GM21786 (cell line): ENCODE measurements around the gene OTUB2.

Source experiments
- ATAC-seq: cut with Tn5 transposase; IDR thresholded peaks from one replicate; pipeline ENCODE4 v1.9.1; 2021; ENCODE audit not compliant: unreplicated experiment

The OTUB2 gene

DNA sequence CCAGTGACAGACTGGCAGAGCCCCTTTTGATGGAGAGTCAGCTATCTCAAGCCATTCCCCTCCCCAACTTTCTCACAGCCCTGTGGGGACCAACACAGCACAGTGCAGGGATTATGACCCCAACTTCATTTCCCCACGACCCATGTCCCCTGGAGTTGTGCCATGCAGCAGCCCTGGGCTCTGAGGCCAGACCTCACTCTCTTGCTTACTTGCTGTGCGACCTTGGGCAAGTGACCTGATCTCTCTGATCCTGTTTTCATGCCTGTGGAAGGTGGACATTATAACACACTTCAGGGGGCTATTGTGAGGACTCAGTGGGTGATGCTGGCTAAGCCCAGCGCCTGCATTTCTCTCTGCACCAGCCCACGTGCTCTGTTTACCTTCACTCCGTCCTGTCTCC, 14.1 kb downstream of the OTUB2 start:
- ATAC-seq = no peak

DNA sequence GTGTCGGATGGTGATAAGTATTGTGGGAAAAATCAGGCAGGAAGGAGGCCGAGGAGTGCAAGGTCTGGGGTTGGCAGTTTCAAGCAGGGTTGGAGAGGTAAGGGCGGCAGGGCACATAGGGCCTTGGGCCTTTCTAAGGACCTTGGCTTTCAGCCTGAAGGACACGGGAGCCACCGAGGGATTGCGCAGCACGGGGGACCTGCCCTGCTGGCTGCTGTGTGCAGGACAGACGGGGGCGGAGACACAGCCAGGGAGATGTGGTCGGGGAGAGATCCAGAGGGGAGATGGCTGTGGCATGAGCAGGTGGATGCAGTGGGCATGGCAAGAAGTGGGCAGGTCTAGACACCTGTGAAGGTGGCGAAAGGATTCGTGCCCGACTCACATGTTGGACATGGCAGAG, 14.7 kb downstream of the OTUB2 start:
- no peak for ATAC-seq

DNA sequence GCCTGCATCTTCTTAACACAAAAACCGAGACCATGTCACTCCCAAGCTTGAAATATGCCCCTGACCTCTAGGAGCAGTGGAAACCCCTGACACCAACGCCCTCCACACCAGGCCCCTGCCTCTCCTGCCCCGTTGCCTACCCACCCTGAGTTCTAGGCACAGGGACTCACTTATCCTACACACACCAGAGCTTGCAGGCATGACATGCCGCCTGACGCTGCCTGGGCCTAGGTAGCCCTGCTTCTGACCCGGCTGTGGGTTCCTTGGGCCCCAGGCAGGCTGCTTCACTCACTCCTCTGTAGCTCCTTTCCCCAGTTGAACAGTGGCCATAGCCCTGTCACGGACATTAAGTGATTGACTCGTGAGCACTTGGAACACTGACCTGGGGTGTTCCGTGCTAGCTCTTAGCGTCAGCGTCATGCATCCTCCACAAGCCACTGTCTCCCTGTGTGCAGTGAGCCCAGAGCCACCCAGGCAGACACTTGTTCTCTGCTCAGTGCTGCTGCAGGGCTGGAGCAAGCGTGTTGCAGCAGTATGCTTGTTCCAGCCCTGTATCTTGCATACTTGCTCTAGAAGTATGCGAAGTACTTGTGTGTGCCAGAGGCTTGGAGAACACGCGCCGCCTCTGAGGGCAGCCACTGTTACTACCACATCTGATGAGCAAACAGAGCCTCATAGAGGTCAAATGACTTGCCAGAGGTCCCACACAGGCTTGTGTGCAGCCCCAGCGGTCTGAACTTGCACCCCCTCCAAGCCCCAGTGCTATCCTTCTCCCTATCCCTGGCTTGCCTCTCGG, 15.6 kb downstream of the OTUB2 start:
- no peak for ATAC-seq

DNA sequence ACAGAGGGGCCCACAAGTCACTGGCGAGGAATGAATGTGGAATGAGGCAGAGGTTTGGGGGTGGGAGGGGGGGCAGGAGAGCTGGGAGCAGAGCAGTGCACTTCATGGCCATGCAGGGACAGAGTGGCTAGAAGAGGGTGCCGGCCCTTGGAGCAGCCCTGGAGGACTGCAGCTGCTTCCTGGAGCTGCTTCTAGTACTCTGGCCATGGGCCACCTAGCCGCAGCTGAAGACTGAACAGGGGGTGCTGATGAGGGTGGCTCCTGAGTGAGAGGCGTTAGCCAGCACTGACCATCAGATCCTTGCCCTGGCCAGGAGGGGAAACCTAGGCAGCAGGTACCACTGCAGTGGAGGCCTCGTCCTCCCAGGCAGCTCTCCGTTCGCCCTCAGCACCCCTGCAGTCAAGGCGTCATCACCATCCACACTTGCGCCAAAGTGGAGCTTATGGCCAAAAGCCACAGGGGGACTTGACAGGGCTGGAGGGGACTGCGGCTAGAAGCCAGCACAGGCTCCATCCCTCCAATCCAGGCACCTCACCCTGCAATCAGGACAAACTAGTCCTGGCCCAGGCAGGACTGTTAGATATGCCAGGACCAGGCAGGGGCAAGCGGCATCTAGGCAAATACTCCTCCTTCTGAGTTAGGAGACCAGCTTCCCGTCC, 16.4 kb downstream of the OTUB2 start:
- no peak for ATAC-seq

DNA sequence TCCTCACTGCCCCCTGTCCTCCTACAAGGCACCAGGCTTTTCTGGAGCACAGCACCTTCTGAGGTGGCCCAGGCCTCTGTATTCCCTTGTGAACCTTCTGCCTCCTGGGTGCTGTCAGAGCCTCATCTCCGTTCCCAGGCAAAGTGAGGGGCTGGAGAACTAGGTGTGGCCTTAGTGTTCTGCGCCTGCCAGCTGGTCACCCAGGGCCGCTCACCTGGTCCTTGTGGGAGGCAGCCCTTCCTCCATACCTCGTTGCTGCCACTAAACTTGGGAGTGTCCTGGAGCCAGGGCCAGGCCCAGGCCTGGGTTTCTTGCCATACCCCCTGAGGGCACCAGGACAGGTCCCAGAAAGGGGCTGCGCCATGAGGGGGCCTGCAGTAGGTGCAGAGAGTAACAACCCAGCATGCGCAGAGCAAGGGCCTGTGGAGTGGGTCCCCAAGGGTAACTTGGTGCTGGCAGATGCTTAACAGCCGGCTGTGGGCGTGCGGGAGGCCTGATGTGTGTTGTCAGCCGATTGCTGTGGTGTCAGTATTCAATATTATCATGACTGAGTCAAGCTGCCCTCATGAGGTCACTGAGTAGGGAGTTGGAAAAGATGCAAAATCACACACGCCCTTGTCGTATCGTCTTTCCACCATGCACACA, 17.1 kb downstream of the OTUB2 start:
- no peak for ATAC-seq

DNA sequence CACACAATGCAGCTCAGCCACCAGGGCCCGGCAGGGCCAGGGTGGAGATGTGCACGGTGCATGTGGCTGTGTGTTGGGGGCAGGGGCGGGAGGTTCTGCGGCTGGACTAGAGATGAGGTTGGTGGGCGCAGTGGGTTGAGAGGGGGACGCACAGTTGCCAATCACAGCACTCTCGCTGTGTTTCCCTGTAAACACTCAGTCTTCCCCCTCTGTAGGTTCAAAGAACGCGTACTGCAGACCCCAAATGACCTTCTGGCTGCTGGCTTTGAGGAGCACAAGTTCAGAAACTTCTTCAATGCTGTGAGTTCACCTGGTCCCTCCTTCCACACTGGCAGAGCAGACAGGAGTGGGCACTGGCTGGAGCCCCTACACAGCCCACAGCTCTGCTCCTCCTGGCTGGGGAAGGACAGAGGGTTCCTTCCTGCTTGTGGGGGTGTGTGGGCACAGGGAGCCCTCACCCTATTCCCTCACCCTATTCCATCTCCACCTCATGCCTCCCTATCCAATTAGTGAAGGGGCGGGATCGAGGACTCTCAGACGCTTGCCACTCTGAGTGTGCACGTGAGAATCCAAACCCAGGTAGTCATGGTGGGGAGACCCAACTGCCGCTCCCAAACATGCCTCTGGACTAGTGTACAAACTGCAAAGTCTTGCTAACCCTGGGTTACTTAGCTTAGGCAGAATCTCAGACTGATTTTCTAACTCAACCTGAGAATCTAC, 17.8 kb downstream of the OTUB2 start:
- ATAC-seq = no peak

DNA sequence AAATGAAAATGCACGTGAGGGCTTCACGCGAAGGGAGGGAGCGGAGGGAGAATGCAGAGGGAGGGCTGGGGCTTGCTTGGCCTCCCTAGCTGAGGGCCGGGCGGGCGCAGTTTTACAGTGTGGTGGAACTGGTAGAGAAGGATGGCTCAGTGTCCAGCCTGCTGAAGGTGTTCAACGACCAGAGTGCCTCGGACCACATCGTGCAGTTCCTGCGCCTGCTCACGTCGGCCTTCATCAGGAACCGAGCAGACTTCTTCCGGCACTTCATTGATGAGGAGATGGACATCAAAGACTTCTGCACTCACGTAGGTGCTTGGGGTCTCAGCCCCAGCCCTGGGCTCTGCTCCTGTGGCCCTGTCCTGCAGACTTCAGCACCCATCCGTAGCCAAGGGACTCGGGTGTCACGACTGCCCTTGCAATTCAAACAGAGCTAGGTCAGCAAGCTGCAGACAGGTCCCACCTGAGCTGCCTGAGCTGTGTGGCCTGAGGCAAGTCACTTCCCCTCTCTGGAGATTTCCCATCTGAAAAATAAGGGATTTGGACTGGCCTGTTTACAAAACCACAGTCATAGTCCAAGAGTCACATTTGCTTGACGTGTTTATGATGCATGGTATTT, 18.4 kb downstream of the OTUB2 start:
- ATAC-seq = no peak

DNA sequence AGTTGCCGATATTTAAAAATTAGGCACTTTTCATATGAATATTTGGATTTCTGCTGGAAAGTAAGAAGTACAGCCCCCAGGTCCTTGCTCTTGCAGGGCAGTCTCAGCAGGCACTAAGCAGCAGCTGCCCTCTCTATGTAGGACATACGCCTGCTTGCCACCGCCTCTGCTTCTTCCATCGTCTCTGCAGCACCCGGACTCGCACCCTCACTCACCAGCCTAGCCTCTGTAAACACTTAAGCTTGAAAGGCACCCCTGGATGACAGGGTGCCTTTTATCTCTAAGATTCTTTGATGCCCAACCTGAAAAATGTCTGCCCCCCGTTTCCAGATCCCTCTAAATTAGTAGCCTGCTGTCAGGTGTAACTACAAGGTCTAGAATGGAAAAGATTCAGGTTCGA, 19.0 kb downstream of the OTUB2 start:
- ATAC-seq = no peak

DNA sequence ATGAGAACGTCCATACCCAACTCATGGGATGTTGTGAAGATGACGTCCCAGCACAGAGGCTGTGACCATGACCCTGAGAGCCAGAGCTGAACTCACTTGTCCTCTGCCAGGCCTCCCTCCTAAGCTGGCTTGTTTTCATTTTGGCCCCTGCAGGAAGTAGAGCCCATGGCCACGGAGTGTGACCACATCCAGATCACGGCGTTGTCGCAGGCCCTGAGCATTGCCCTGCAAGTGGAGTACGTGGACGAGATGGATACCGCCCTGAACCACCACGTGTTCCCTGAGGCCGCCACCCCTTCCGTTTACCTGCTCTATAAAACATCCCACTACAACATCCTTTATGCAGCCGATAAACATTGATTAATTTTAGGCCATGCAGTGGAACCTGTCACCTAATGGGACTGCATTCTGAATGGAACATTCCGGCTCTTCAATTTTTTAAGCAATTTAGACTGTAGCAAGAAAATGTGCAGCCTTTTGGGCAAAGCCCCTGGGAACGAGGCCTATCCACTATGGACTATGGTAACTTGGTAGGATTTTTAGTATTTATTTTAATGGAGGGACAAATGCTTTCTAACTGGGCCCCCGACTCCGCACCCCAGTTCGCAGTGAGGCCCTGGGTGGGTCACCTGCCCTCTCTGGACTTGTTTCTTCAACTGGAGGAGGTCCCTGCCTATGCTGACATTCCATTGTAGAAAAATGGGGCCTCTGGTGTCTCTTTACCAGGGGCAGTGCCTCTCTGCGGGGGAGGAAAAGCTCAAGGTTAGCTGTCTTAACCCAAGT, 19.6 kb downstream of the OTUB2 start:
- no peak for ATAC-seq

DNA sequence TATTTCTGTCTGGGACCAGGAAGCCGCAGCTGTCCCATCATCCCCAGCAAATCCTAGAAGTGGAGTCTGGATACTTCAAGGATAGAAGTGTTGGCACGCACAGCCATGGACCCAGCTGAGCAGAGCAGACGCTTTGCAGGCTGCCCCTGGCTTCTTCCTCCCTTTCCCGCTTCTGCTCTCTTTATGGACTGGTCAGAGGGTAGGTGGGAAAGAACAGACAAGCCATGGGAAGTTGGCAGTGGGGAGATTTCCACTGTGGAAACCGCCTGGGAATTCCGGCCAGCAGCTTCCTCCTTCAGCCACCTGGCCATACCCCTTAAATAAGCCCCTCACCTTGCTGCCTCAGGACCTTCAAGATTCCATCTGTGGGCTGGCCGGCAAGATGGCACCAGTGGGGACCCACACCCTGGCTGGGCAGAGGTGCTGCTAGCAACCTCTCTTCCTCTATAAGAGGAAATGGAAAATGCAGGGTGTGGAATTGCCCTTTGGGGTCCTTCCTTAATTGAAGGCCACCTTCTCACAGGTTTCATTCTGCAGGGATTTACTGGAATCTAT, 20.6 kb downstream of the OTUB2 start:
- ATAC-seq = no peak

DNA sequence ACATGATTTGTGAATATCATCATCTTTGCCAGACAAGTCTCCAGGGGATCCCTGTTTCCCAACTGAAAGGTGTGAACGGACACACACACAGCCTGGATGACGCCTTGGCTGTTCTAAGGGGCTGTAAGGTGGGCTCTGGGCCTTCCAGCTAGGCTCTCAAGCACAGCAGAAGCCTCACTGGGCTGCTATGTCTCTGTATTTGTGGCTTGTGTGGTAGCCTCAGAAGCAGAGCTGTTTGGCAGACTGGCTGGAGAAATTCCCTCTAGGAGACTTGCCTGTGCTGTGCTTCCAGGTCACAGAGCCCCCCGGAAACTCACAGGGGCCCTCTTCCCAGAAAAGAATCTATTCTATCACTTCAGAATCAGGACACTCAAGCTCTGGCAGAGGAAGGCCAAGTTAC, 21.4 kb downstream of the OTUB2 start:
- no peak for ATAC-seq

DNA sequence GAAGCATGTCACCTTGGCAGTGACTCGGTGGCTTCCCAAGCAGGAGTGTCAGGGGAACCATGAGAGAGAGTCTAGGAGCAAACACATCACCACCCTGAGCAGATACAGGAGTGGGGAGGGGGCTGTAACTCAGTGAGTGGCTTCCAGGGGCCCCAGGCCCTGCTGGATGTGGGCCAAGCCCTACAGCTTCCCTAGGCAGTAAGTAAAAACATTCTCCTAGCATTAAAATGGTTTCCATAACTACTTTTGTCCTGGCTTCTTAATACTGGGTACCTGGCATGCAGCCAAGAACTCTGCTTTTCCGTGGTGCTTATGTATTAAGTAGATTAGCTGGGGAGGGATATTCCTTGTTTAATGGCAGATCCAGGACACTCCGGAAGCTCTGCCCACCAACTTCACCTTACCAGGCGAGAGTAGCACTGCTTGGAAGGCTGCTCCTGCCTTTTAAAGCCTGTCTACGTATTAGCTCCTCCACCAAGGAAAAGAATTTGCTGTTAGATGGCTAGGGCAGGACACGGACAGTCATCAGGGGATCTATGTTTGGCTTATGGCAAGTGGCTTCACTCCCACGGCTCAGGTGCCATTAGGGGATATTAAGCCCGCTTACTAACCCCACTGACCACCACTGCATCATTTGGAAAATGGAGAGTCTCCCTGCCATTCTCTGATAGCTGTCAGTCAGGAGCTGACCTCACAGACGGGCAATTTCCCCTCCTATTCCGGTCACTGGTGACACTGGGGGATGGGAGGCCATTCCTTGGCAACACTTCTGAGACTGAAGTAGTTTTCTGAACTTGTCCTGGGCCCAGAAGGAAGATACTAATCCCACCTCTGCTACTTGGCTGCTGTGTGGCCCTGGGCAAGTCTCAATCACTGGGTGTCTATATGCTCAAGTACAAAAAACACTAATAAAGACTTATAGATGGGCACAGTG, 22.8 kb downstream of the OTUB2 start:
- ATAC-seq = no peak

DNA sequence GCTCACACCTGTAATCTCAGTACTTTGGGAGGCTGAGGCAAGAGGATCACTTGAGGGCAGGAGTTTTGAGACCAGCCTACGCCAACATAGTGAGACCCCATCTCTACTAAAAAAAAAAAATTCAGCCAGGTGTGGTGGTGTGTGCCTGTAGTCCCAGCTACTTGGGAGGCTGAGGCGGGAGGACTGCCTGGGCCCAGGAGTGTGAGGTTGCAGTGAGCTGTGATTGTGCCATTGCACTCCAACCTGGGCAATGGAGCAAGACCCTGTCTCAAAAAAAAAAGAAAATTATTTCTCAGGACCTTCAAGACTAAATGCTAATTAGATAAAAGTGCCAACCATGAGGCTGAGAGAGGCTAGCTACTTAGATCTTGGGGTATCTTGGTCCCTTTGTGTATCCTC, 23.5 kb downstream of the OTUB2 start:
- no peak for ATAC-seq

DNA sequence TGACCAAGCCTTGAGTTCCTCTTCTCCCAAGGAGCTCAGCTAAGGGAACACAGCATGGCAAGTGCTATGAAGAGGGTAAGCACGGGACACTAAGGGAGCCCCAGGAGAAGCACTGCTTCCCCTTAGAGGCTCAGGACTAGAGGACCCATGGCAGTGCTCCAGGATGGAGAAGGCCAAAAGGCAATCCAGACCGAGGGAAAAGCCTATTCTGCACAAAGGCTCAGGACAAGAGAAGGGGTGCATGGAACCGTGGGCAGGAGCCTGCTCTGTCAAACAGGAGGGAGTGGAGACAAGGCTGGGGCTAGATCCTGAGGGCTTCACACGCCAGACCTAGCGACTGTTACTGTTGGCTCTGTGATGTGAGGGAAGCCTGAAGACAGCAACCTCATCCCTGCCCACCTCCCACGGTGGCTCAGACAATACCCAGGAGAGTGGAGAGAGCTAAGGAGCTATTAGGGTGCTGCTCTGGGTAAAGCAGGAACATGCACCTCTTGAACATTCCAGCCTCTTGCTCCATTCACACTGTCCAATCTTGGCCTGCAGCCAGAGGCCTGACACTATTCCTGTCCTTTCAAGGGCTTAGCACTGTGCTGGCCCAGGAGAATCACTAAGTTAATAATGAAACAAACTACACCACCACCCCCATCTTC, 24.2 kb downstream of the OTUB2 start:
- no peak for ATAC-seq

DNA sequence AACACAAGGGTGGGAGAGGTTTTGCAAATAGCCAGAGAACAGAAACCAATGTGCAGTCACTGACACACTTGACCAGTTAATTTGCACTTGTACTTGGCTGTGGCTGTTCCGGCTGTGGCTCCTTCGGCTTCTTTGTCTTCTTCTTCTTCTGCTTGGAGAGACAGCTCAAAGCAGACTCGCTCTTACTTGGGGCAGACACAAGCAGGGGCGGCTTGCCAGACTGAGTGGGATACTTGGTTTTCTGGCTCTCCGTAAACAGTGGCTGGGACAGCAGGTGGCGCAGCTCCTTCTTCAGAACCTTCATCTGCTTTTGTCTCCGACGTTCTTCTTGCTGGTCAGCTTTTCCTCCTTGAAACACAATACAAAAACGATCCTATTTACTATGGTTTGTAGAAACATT, 25.0 kb downstream of the OTUB2 start:
- ATAC-seq = no peak

DNA sequence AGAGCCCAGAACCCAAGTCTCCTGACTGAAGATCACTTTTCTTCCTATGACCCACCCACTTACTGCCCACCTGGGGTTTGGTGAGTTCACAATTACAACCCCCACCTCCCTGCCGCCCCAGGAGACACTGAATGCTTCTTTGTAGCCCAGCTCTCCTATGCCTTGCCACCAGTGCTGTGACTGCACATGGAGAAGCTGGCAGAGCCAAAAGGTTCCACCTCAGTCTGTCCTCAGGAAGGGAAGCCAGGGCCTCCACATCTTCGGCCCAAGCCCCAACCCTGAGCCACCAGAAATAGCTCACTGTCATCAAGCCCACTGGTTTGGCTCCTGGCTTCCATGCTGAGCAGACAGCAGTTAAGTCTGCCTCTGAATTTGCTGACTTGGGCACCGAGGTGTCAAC, 25.6 kb downstream of the OTUB2 start:
- no peak for ATAC-seq

DNA sequence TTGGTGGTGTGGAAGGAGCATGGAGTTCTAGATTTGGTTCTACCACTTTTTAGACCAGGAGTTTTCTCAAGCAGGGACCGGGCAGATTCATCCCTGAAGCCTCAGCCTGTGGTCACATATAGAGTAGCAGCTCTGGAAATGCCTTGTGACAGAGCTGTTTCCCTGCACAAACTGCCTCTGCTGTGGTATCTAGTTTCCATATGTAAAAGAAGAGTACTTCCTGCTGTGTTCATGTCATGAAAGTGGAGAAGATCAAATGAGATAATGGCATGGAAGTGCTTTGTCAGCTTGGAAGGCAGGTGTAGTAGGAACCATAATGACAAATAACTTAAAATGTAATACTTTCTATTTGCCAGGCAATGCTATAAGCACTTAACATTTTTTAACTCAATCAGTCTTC, 26.1 kb downstream of the OTUB2 start:
- no peak for ATAC-seq

DNA sequence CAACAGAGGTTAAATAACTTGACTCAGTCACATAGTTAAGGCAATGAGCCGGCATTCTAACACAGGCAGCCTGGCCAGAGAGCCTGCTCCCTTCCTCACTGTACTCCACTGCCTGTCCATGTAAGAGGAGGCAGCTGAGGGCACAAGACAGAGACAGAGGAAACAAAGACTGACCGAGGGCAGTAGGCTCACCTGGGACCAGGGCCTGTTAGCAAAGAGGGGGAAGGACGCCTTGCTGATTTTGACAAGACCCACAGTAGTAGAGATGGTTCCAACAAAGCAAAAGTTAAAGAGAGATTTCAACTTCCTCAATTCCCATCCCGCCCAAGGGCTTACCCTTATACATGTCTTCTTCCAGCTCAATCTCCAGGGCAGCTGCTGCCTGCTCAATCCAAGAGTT, 26.5 kb downstream of the OTUB2 start:
- no peak for ATAC-seq

DNA sequence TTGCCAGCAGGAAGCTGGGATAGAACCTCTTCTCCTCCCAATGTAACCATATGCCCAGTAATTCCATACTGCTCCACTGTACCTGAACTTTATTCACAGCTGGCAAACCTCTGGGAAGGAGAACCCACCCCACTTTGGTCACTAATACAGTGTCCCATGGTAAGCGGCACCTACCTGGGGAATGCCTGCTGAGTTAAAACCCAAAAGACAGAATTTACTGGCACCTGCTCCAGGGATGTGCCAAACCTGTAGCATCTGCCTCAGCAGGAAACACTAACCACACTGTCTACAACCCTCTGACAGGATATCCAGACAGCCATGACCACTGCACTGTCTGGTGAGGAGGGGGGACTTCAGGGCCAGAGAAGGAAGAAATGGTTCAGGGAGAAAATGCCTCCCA, 28.3 kb downstream of the OTUB2 start:
- no peak for ATAC-seq
